Measurements from ENCODE around the gene KRABD2.

The KRABD2 gene

GRCh38 chr17:8338753-8339140 lies 37.8 kb downstream of the KRABD2 start:
- TF ChIP-seq TAF1 (IDR thresholded peaks at IDR 0.05; ENCODE audit: low read depth) (no peak), REST (IDR thresholded peaks at IDR 0.05; ENCODE audit: low read depth) (no peak), TCF12 (IDR thresholded peaks at IDR 0.05; ENCODE audit: low read depth) (no peak), YY1 (IDR thresholded peaks at IDR 0.05; ENCODE audit: low read depth) (no peak), MAX (IDR thresholded peaks at IDR 0.05) (no peak), USF1 (IDR thresholded peaks at IDR 0.05) (no peak), TEAD4 (IDR thresholded peaks at IDR 0.05) (no peak), EGR1 (IDR thresholded peaks at IDR 0.05) (no peak), RAD21 (IDR thresholded peaks at IDR 0.05; ENCODE audit: low read depth) (no peak)

- TF ChIP-seq RAD21 (IDR thresholded peaks at IDR 0.05; ENCODE audit: low read depth) (no peak), USF1 (IDR thresholded peaks at IDR 0.05) (no peak), NFIC (IDR thresholded peaks at IDR 0.05) (no peak), MAX (IDR thresholded peaks at IDR 0.05) (no peak), TEAD4 (IDR thresholded peaks at IDR 0.05) (no peak), CEBPB (IDR thresholded peaks at IDR 0.05) (no peak), YY1 (IDR thresholded peaks at IDR 0.05; ENCODE audit: low read depth) (no peak), FOXM1 (IDR thresholded peaks at IDR 0.05; ENCODE audit: borderline replicate concordance, low read depth) (no peak), EP300 (IDR thresholded peaks at IDR 0.05; ENCODE audit: borderline replicate concordance) (no peak), TAF1 (IDR thresholded peaks at IDR 0.05; ENCODE audit: low read depth) (no peak)
Observed at GRCh38 chr17:8337802-8338752, 38.4 kb downstream of the KRABD2 start.

- TF ChIP-seq TEAD4 (IDR thresholded peaks at IDR 0.05) (no peak), USF1 (IDR thresholded peaks at IDR 0.05) (no peak), MAX (IDR thresholded peaks at IDR 0.05) (no peak), YY1 (IDR thresholded peaks at IDR 0.05; ENCODE audit: low read depth) (no peak), REST (IDR thresholded peaks at IDR 0.05; ENCODE audit: low read depth) (no peak), RAD21 (IDR thresholded peaks at IDR 0.05; ENCODE audit: low read depth) (no peak), CEBPB (IDR thresholded peaks at IDR 0.05) (no peak), CREB1 (IDR thresholded peaks at IDR 0.05; ENCODE audit: low read depth) (no peak), EGR1 (IDR thresholded peaks at IDR 0.05) (no peak), NFIC (IDR thresholded peaks at IDR 0.05) (no peak), TAF1 (IDR thresholded peaks at IDR 0.05; ENCODE audit: low read depth) (no peak)
Observed at GRCh38 chr17:8333281-8333680, 43.2 kb downstream of the KRABD2 start.

- no peak for TF ChIP-seq USF1 (IDR thresholded peaks at IDR 0.05)
Observed at GRCh38 chr17:8332688-8333087, 43.8 kb downstream of the KRABD2 start.

- TF ChIP-seq TAF1 (IDR thresholded peaks at IDR 0.05; ENCODE audit: low read depth) (no peak), YY1 (IDR thresholded peaks at IDR 0.05; ENCODE audit: low read depth) (no peak), TEAD4 (IDR thresholded peaks at IDR 0.05) (no peak), RAD21 (IDR thresholded peaks at IDR 0.05; ENCODE audit: low read depth) (no peak)
Observed at GRCh38 chr17:8332128-8332527, 44.4 kb downstream of the KRABD2 start.

All from Ishikawa (cell line).